HG03342 (cell line): ENCODE measurements around the gene MAP1B.
"Not testable (repeated sequence)": the region's sequence is repeated elsewhere in the genome, so short reads cannot be mapped to it uniquely, and the experiment has no call there.

Source experiments
- ATAC-seq: cut with Tn5 transposase; IDR thresholded peaks from one replicate; pipeline ENCODE4 v1.9.1; 2021; ENCODE audit warnings: mild to moderate bottlenecking, moderate library complexity; ENCODE audit not compliant: unreplicated experiment

MAP1B gene

GRCh38 chr5:72159501-72159911 is 52.2 kb downstream of the MAP1B start:
- no peak for ATAC-seq

GRCh38 chr5:72160329-72160728 is 53.1 kb downstream of the MAP1B start:
- ATAC-seq: no peak

- no peak for ATAC-seq
Observed at GRCh38 chr5:72160959-72161358, 53.7 kb downstream of the MAP1B start.

- no peak for ATAC-seq
Observed at GRCh38 chr5:72161951-72162350, 54.7 kb downstream of the MAP1B start.

- ATAC-seq: no peak
Observed at GRCh38 chr5:72163349-72163983, 56.2 kb downstream of the MAP1B start.

- ATAC-seq: no peak
Observed at GRCh38 chr5:72166070-72166979, 59.0 kb downstream of the MAP1B start.

GRCh38 chr5:72167257-72167656 is 60.0 kb downstream of the MAP1B start:
- no peak for ATAC-seq

GRCh38 chr5:72167804-72168203 is 60.5 kb downstream of the MAP1B start:
- no peak for ATAC-seq

GRCh38 chr5:72170101-72170500 is 62.8 kb downstream of the MAP1B start:
- ATAC-seq: no peak

- ATAC-seq: not testable (repeated sequence)
Observed at GRCh38 chr5:72171181-72171580, 63.9 kb downstream of the MAP1B start.

GRCh38 chr5:72171667-72172066 is 64.4 kb downstream of the MAP1B start:
- ATAC-seq: no peak

- no peak for ATAC-seq
Observed at GRCh38 chr5:72172786-72173185, 65.5 kb downstream of the MAP1B start.

- no peak for ATAC-seq
Observed at GRCh38 chr5:72177538-72177937, 70.3 kb downstream of the MAP1B start.

- ATAC-seq: no peak
Observed at GRCh38 chr5:72179028-72179815, 71.9 kb downstream of the MAP1B start.

- ATAC-seq: no peak
Observed at GRCh38 chr5:72179816-72180440, 72.7 kb downstream of the MAP1B start.

- no peak for ATAC-seq
Observed at GRCh38 chr5:72180925-72181324, 73.7 kb downstream of the MAP1B start.

GRCh38 chr5:72182686-72183085 is 75.4 kb downstream of the MAP1B start:
- no peak for ATAC-seq

GRCh38 chr5:72183101-72183520 is 75.8 kb downstream of the MAP1B start:
- no peak for ATAC-seq

GRCh38 chr5:72184408-72184807 is 77.1 kb downstream of the MAP1B start:
- ATAC-seq: no peak

GRCh38 chr5:72185496-72186329 is 78.4 kb downstream of the MAP1B start:
- ATAC-seq: no peak
